Hepatocyte (in vitro differentiated cells): ENCODE measurements around the gene TMEM240. TPM values are rescaled to one million over a fixed set of nuclear protein-coding genes. Genes with fewer than 3 reads are reported as not detected.

Source experiments
- DNase-seq: peaks from one replicate; pipeline ENCODE4 v3.0.0-alpha.2; 2016; ENCODE audit warnings: low spot score
- H2AFZ ChIP-seq: fragments of 200-600 bp; sonication (generic); 2 replicates; pipeline ENCODE4 v1.6.0; 2016; ENCODE audit warnings: antibody characterized with exemption, mild to moderate bottlenecking
- H3K27ac ChIP-seq: fragments of 200-600 bp; sonication (generic); 2 replicates; pipeline ENCODE4 v1.5.1; 2016; ENCODE audit warnings: mild to moderate bottlenecking
- H3K27me3 ChIP-seq: fragments of 200-600 bp; sonication (generic); 2 replicates; pipeline ENCODE4 v1.6.1; 2016
- H3K36me3 ChIP-seq: fragments of 200-600 bp; sonication (generic); replicated peaks from 2 replicates; pipeline ENCODE4 v1.5.1; 2016; ENCODE audit warnings: low read depth; ENCODE audit not compliant: insufficient read depth
- H3K4me1 ChIP-seq: fragments of 200-600 bp; sonication (generic); 2 replicates; pipeline ENCODE4 v1.5.1; 2016; ENCODE audit warnings: mild to moderate bottlenecking, moderate library complexity; ENCODE audit not compliant: insufficient read depth
- H3K4me2 ChIP-seq: fragments of 200-600 bp; sonication (generic); 2 replicates; pipeline ENCODE4 v1.6.0; 2016
- H3K4me3 ChIP-seq: fragments of 200-600 bp; sonication (generic); 2 replicates; pipeline ENCODE4 v1.5.1; 2016; ENCODE audit warnings: mild to moderate bottlenecking
- H3K79me2 ChIP-seq: fragments of 200-600 bp; sonication (generic); 2 replicates; pipeline ENCODE4 v1.6.0; 2017; ENCODE audit warnings: mild to moderate bottlenecking
- H3K9me2 ChIP-seq: fragments of 200-600 bp; sonication (generic); replicated peaks from 2 replicates; pipeline ENCODE4 v1.6.0; 2017; ENCODE audit warnings: mild to moderate bottlenecking; ENCODE audit not compliant: insufficient read depth
- H3K9me3 ChIP-seq: fragments of 200-600 bp; sonication (generic); 2 replicates; pipeline ENCODE4 v1.5.1; 2016; ENCODE audit warnings: low read depth, mild to moderate bottlenecking
- H4K20me1 ChIP-seq: fragments of 200-600 bp; sonication (generic); 2 replicates; pipeline ENCODE4 v1.6.0; 2016; ENCODE audit warnings: mild to moderate bottlenecking; ENCODE audit not compliant: insufficient read depth, poor library complexity, severe bottlenecking
- EZH2 ChIP-seq: fragments of 200-600 bp; sonication (generic); IDR thresholded peaks from 2 replicates; pipeline ENCODE4 v1.6.1; 2016; ENCODE audit warnings: antibody characterized with exemption, mild to moderate bottlenecking, borderline replicate concordance
- EZH2phosphoT487 ChIP-seq: fragments of 200-600 bp; sonication (generic); IDR thresholded peaks from one replicate; pipeline ENCODE4 v1.6.1; 2018; ENCODE audit warnings: antibody characterized with exemption, mild to moderate bottlenecking, low read depth, moderate library complexity; ENCODE audit not compliant: unreplicated experiment, severe bottlenecking
- WGBS: methylation state at CpG from one replicate; pipeline ENCODE4 v1.1.6; 2016; ENCODE audit warnings: low lambda C conversion rate; ENCODE audit errors: missing lambda C conversion rate; 5-methylcytosine and 5-hydroxymethylcytosine counted together
- polyA plus RNA-seq: library from polyadenylated mRNA; unstranded; fragments of >200 nt; fragmentation: Nextera tagmentation; extraction: Ambion mirVana; gene quantifications from 2 replicates; pipeline ENCODE4 v1.2.1, GENCODE V29; 2016
- total RNA-seq: library from RNA; depleted of rRNA; stranded (reverse); fragments of >200 nt; gene quantifications from 2 replicates; pipeline ENCODE4 v1.2.3, GENCODE V29; 2014
- TF ChIP-seq, protein P1 (sequence below): fragments of 200-600 bp; sonication (generic); IDR thresholded peaks from 2 replicates; pipeline ENCODE4 v1.5.1; 2016; ENCODE audit warnings: antibody characterized with exemption, mild to moderate bottlenecking; ENCODE audit not compliant: poor library complexity

Gene TMEM240
- total and polyA plus RNA-seq, 2 experiments from 2014 or later: 2.1 to 4.3 TPM

DNA sequence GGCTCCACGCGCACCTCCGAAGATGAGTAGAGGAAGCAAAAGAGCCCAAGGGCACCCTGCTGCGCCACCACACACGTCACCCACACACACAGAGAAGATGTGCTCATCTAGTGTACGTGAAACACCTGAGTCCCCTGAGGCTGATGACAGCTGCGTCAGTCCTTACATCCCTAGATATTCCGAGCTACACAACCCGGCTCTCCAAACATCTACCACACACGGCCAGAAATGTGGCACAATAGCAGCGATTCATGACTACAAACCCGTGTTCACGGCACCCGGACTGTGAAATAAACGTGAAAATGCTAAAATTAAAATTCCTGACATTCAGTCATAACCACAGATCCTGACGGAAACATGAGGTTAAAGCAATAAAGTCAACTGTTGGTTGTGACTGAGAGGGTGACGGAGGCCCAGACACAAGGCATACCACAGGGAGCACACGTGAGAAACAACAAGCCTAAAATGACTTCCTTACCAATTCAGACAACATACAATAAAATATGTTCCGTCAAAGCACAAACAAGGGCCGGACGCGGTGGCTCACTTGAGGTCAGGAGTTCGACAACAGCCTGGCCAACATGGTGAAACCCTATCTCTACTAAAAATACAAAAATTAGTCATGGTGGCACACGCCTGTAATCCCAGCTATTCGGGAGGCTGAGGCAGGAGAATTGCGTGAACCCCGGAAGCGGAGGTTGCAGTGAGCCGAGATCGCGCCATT is 26.9 kb upstream of the TMEM240 start:
- H3K9me2 ChIP-seq: no peaks in the 10 kb centered on the region
- 95% methylated on average over 31 of the region's 31 CpGs for WGBS
- no peak overlapping the region for H2AFZ ChIP-seq
- no peaks in the 10 kb centered on the region for H3K4me1 ChIP-seq
- no peak overlapping the region for H3K27ac ChIP-seq
- H3K27me3 ChIP-seq: no peaks in the 10 kb centered on the region
- TF ChIP-seq EZH2: no peak
- TF ChIP-seq EZH2phosphoT487: no peak
- TF ChIP-seq, protein P1, sequence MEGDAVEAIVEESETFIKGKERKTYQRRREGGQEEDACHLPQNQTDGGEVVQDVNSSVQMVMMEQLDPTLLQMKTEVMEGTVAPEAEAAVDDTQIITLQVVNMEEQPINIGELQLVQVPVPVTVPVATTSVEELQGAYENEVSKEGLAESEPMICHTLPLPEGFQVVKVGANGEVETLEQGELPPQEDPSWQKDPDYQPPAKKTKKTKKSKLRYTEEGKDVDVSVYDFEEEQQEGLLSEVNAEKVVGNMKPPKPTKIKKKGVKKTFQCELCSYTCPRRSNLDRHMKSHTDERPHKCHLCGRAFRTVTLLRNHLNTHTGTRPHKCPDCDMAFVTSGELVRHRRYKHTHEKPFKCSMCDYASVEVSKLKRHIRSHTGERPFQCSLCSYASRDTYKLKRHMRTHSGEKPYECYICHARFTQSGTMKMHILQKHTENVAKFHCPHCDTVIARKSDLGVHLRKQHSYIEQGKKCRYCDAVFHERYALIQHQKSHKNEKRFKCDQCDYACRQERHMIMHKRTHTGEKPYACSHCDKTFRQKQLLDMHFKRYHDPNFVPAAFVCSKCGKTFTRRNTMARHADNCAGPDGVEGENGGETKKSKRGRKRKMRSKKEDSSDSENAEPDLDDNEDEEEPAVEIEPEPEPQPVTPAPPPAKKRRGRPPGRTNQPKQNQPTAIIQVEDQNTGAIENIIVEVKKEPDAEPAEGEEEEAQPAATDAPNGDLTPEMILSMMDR: no peak
- H3K79me2 ChIP-seq: peaks cover 97% of the 10 kb centered on the region
- H3K4me3 ChIP-seq: no peak overlapping the region
- H3K36me3 ChIP-seq: no peaks in the 10 kb centered on the region
- H3K4me2 ChIP-seq: no peak overlapping the region
- H3K9me3 ChIP-seq: no peaks in the 10 kb centered on the region
- peaks cover 88% of the 10 kb centered on the region for H4K20me1 ChIP-seq
- no peak for DNase-seq

DNA sequence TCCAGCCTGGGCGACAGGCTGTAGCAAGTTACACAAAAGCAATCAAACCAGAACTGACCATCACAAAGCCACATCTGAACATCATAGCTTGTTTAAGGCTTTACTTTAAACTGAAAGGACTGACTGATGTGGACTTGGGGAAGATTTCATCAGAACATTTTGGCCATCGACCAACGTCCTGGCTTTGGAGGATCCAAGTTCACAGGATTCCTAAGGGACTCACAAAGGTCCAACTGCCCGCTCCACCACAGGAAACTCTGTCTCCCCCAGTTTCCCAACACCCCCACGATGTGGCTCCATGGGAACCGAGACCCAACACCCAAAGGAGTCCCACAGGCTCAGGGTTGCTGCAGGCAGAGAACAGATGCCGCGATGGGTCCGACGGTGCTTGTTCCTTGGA is 24.9 kb upstream of the TMEM240 start:
- WGBS: 96% methylated on average over 10 of the region's 10 CpGs
- Histone ChIP-seq H3K79me2 (peaks cover 90% of the 10 kb centered on the region), H3K36me3 (no peaks in the 10 kb centered on the region)

DNA sequence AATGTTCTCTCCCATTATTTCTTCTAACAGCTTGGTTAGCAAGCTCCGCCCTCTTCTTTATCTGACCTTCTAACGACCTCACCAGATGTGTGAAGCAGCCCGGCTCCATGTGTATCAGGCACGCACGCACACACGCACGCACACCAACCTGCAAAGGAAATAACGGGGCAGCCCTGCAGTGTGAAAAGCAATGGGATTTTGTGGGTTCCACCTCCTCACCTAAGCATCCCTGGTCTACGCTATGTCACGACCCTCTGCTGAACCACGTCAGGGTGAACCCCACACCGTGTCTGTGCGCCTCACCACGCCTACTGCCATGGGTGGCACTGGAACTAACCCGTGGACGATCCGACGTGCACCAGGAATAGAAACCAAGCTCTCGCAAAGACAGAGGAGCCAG is 23.8 kb upstream of the TMEM240 start:
- peaks cover 60% of the 10 kb centered on the region for H4K20me1 ChIP-seq
- no peak for DNase-seq
- no peak overlapping the region for H3K4me2 ChIP-seq
- 93% methylated on average over 19 of the region's 19 CpGs for WGBS
- no peaks in the 10 kb centered on the region for H3K27me3 ChIP-seq
- no peak overlapping the region for H2AFZ ChIP-seq
- H3K9me3 ChIP-seq: no peaks in the 10 kb centered on the region
- H3K4me1 ChIP-seq: no peaks in the 10 kb centered on the region
- no peak overlapping the region for H3K27ac ChIP-seq
- peaks cover 84% of the 10 kb centered on the region for H3K79me2 ChIP-seq
- no peaks in the 10 kb centered on the region for H3K9me2 ChIP-seq
- TF ChIP-seq, protein P1: no peak
- TF ChIP-seq EZH2 (no peak), EZH2phosphoT487 (no peak)
- H3K4me3 ChIP-seq: no peak overlapping the region
- H3K36me3 ChIP-seq: no peaks in the 10 kb centered on the region

More for the DNA sequence above, 24.9 kb upstream of the TMEM240 start:
- no peaks in the 10 kb centered on the region for H3K4me1 ChIP-seq
- H3K4me3 ChIP-seq: no peak overlapping the region
- no peaks in the 10 kb centered on the region for H3K9me2 ChIP-seq
- H3K4me2 ChIP-seq: no peak overlapping the region
- no peaks in the 10 kb centered on the region for H3K9me3 ChIP-seq
- peaks cover 70% of the 10 kb centered on the region for H4K20me1 ChIP-seq
- no peak for DNase-seq
- H3K27me3 ChIP-seq: no peaks in the 10 kb centered on the region
- TF ChIP-seq EZH2phosphoT487: no peak
- TF ChIP-seq, protein P1: no peak
- TF ChIP-seq EZH2: no peak
- no peak overlapping the region for H2AFZ ChIP-seq
- no peak overlapping the region for H3K27ac ChIP-seq
